Glomerular visceral epithelial cell (primary cell): ENCODE results near the gene PROK1.
A peak's percentile ranks its signal among the peaks of the same experiment; 100 is the strongest.

ENCODE experiments used
- DNase-seq: peaks from one replicate; pipeline ENCODE4 v3.0.0-alpha.2; 2016; ENCODE audit errors: extremely low spot score

Gene PROK1

DNA sequence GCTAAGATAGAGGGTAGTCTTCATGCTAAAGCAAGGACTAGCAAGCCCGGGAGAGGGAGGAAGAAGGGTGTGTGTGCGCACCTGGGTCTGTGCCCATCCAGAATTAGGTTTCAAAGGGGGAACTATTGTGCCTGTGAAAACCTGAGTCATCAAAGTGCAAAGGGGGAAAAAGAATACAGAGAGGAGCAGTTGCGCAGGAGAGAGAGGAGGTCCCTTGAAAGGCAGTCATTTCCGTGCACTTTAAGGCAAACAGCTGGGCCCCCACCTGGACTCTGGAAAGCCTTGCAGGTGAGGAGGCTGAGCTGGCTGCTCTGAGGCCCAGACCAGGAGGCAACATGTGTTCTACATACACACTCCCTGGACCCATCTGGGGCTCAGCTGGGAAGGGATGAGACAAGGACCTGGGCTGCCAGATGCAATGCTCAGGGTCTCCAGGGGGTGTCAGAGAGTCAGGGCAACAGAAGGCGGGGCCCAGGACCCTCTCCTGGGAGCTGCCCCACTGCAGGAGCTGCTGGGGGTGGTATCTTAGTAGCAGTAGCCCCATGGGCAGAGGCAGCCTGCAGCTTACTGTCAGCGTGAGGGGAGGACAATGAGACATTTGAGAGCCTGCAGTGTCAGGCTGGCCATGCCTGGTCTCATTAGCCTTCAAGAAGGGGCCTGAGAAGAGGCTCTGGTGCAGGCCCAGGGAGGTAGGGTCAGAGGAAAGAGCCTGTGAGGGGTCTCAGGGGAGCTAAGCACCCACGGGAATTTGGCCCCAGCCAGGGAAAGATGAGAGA is 14.3 kb downstream of the PROK1 start:
- DNase-seq: no peak

DNA sequence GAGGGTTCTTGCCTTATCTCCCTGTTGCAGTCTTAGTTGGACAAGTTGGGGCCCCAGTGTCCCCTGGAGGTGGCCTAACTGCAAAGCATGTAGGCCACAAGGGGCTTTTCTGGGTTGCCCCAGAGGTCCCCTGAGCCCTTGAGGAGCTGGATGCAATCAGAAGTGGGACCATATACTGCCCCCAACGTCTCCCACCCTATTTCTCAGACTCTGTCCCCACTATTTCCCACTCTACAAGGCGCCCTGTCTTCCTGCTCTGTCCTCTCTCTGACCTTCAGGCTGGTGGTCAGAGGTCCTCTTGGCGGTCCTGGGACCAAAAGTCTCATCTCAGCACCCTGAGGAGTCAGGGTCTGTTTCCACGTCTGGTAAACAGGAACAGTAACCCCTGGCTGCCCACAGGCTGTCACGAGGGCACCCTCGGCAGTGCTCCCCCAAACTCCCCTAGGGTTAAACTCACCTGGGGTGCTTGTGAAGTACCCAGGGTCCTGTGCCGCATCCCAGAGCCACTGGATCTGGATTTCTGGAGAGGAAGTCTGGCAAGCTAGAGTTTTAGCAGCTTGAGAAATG is 14.9 kb downstream of the PROK1 start:
- no peak for DNase-seq

DNA sequence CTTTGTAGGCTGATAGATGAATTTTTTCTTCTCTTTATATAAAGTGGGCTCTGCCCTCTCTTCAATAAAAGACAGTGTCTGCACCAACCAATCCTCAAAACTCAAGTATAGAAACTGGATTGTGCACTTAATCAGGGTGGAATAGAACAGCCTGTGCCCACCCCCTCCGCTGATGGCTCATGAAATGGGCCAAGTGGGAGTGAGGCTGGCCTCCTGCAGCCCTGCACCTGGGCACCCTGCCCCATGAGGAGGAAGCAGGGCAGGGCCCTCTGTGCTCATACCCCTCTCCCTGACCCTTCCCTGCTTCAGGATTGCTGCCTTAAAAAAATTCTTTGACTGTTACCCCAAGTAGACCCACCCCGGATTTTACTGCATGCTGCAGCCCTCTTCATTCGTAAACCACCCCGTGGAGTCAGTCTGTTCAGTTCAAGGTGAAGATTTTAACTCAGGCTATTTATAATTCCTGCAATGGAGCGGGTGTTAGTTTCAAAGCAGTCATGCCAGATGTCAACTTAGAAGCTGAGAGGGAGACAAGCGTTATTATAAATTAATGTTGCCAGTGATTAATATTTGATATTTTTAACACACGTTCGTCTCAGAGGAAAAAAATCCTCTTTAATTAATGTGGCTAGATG is 15.8 kb downstream of the PROK1 start:
- DNase-seq: no peak

DNA sequence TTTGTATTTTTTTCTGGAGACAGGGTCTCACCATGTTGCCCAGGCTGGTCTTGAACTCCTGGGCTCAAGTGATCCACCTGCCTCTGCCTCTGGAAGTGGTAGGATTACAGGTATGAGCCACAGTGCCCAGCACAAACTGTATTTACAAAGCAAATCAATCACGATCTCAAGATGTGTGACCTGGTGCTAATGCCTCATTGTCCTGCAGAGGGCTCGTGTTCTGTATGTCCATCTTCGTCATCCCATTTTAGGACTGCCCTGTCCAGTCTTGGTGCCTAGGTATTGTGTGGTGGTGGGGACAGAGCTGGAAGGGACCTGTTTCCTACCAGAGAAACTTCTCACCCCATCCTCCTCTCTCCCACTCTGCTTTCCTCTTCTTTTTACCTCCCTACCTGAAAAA is 20.2 kb downstream of the PROK1 start:
- no peak for DNase-seq

DNA sequence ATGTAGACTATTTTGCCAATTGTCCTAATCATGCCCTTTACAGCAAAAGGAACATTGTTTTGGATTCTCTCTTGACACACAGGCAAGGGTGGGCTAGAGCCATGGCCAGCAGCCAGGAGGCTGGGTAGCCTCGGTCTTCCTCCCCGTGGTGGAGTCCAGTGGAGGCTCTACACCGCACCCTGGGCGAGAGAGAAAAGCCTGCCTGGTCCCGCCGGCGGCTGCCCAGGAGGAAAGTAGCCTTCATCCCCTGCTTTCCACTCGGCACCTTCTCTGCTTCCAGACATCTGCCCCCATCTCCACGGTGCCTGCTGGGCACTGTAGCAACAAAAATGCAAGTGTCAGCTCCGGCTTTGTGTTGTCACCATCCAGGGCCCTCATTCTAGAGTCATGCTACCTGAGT is 21.6 kb downstream of the PROK1 start:
- DNase-seq: no peak

DNA sequence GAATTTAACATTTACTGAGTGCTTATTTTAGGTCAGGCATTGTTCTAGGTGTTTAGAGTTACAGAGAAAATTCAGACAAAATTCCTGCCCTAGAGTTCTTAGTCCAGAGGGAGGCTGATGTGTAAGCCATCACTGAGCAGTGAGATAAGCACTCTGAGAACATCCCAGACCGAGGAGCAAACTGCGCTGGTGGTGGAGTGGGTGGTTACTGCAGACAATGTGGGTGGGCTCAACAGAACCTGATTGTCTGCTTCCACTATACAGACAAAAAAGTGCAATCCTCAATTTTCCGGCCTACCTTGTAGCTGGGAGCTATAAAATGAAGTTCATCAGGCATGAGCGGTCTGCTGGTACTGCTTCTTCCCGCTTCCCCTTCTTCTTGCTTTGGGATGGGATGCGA is 23.5 kb downstream of the PROK1 start:
- DNase-seq: no peak

DNA sequence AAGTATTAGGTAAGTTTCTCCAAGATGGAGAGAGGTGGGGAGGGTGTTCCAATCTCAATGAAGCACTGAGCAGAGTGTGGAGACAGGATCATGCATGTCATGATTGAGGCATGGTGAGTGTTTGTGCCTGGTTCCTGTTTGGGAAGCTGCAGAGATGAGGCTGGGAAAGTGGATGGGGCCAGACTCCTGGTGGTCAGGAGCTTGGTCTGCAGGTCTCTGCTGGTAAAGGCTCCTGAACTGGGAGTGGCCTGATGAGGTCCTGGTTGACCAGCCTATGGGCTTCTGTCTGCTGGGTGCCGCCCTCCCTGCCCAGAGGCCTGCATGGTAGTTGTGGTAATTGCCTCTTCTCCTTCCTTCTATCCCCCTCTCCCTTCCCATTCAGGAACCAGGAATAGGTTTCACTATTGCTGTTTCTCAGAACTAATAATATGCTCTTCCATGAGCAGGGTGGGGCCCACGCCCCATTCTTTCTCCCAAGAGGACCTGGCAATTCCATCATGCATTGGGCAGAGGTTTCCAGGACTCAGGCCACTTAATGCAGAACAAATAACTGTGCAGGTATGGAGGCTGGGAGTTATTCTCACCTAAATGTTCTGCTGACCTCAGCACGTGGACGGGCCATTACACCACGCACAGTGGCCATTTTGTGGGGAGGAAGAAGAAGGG is 24.5 kb downstream of the PROK1 start:
- DNase-seq: no peak

DNA sequence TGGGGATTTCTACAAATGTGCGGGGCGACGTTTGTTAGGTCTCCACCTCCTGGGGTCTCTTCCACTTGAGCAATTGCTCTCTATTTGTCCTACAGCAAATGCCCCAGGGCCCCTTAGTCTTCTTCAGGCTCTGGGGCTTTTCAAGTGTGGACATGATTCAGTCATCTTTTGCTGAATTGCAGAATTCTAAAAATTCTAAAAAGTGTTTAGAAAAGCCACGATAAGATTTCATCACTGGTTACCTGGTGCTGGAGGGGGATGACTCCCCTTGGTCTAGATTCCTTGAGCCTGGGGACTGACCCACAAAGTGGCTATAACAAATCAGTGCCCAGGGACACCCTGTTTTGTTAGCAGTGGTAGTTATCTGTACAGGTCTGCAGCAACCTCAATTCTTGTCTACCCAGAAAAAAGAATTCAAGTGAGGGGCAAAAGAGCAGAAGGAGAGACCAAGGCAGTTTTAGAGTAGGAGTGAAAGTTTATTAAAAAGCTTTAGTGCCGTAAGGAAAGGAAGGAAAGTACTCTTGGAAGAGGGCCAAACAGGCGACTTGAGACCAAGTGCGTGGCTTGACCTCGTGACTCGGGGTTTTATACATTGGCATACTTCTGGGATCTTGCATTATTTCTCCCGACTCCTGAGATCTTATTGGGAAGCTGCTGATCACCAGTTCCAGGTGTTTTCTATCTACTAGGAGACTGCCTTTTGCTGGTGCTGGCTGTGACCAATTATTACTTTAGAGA is 25.2 kb downstream of the PROK1 start:
- no peak for DNase-seq

DNA sequence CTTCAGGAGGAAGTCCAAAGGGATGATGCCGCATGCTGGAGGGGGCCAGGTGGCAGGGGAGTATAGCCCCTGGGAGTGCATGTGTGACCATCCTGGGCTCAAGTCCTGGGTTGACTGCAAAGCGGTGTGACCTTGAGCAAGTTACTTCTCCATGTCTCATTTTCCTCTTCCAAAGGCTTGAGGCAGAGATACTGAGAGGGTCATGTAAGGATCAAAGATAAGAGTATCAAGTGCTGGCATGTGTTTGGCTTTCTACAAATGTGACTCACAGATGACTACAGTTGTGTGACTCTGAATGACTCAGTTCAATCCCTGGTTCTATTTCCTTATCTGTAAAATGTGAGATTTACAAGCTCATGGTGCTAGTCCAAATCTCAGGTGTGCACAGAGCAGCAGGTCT is 26.1 kb downstream of the PROK1 start:
- peak; percentile 25 for DNase-seq

DNA sequence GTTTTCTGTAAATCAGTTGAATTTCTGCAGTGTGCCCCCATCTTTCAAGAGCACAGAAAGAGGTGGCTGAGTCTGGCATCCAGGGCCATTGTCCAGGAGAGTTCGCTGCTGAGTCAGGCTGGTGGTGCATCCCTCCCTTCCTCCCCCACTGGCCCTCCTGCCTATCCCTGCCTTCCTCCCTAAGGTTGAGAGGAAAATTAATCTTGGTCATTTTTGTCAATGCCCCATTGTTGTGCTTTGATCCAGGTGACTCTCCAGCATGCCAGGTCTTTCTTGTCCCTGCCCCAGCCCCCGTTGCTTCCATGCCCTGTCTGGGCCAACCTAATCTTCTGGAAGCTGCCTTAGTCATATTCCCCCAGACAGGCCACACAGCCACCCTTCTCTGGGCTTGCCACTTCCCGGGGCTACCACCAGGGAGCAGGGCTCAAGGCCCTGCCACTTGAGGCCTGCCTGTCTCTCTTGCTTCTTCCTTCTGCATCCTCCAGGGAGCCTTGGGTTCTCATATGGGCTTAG is 26.6 kb downstream of the PROK1 start:
- DNase-seq: no peak

DNA sequence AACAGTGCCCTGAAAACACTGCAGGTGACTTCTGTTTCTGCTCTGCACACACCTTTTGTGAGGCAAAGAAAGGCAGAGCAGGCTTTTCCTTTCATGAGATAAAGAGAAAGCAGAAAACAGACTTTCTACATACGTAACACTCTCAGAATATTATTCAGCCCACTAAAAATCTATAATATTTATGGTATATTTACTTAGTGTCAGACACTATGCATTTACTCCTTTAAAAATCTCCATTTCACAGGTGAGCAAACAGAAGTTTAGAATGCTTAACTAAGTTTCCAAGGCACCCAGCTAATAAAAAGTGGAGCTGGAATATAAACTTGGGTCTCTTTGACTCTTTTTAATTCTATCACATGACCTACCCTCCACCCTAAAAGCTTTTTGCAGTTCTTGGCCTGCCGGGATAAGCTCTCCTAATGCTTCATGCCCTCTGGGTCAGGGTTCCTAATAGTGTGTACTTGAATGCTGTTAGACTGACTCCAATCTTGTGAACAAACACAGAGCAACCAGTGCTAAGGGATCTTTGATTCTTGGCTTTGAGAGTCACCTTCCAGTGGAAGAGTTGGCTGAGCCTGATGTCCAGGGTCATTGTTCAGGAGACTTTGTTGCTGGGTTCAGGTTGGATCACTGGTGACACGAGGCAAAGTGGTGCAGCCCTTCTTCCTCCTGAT is 27.2 kb downstream of the PROK1 start:
- DNase-seq: no peak

DNA sequence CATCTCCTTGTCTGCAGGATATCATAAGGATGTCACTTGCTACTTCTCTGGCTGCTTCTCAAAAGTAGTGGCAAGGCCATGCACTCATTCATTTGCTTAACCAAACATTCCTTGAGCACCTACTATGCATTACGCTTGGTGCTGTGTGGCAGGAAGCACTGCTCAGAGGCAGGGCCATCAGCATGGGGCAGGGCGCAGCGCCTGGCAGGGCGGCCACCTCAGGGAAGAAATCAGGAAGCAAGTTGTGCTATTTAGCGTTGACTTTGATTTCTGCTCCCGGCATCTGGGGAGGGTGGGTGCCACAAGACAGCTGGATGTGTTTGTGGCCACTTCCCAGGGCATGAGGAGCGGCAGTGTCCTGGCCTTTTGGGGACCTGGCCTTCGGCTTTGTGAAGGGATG is 27.9 kb downstream of the PROK1 start:
- no peak for DNase-seq

DNA sequence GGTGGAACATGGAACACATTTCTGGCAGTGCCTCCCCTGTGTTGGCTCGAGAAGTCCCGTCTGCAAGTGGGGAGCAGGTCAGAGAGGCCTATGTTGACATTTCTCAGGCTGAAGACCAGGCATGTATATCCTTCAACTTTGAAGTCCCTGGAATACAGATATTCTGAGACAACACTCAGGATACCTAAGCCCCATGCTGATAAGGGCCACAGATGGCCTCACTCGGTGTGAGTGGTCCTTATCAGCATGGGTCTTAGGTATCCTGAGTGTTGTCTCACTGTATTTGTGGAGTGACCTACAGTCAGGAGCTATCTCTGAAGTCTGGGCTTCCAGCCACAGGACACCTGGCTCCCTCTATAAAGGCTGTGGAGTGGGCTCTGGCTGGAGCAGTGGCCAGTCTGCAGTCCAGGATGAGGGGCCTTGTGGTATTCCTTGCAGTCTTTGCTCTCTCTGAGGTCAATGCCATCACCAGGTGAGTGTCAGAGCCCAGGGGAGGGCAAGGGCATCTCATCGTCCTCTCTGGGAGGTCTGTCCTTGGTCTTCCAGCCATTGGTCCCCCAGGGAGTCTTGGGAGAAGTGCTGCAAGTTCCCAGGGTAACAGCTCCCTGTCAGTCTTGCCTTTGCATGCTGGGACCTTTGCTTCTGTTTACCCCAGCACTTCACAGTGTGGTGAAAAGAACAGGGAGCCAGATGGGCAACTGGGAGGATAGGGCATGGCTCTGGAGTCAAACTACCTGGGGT is 29.6 kb downstream of the PROK1 start:
- no peak for DNase-seq

DNA sequence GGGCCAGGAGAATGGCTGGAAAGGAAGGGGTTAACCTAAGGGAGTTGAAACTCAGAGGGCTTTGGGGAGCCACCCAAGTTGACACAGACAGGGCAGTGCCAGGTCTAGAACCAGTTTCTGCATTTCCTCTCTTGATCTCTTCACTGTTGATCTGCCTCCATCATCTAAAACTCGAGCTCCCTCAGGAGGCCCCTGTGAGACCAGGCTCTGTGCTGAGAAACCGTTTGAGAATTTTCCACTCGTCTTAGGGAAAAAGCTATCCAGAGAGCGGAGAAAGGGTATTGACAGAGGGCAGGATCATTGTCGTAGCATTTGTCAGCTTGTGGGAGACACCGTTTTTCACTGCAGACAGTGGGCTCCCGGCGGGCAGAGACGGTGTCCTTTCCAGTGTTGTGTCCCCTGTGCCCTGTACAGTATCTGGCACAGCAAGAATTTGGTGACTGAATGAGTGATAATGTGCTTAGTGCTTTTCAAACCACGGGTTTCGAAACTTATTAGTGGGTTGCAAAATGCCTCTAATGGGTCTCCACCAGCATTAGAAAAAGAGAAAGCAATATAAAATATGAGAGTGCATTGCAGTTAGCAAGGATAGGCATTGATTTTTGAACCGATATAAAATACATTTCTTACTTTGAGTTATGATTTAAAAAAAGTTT is 31.1 kb downstream of the PROK1 start:
- DNase-seq: no peak

DNA sequence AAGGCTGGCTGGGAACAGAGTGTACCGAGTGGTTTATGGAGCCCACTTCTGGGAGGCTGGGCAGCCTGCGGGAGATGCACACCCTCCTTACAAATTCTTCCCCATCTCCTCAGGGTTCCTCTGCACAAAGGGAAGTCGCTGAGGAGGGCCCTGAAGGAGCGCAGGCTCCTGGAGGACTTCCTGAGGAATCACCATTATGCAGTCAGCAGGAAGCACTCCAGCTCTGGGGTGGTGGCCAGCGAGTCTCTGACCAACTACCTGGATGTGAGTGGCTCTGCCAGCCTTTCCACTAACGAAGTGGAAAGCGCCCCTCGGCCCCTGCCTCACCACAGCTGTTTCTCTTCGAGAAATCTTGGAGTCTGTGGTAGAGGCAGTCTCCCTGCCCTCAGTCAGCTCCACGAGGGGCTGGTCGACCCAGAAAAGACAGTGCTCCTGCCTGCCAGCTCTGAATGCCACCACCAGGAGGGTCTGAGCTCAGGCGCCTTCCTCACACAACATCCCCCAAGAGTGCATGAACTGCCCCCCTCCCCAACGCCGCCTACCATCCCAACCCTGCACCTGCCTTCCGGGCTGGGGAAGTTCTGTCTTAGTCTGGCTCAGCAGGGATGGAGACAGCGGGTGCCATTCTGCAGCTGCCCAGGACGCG is 31.8 kb downstream of the PROK1 start:
- DNase-seq: no peak

DNA sequence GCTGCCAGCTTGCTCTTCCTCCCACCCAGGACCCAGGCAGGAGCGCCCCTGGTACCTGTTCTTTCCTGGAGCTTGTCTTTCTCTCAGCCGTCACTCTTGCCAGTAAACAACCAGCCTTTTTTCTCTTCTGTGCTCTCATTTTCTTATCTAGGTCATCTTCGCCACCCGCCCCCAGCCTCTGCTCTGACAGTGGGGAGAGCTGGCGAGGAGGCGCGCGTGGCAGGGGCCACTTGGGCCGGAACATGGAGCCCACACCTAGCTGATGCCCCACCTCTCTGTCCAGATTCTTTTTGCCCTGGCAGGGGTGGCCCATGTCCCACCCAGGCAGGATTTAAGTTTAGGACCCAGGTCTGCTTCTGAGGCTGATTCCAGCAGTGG is 32.3 kb downstream of the PROK1 start:
- DNase-seq: no peak

DNA sequence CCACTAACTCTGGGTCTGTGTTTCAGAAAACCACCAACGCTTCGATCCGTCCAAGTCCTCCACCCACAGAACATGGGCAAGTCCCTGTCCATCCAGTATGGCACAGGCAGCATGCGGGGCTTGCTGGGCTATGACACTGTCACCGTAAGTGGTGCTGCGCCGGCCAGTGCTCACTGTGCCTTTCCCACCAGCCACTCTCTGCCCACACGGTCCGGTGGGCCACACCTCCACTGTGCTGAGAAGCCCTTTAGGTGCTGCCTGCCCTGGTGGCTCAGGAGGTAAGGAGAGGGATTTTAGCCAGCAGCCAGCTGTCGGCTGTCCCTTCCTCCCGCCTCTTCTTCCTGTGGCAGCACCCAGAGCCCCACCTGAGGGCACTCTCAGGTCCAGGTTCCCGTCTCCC is 33.9 kb downstream of the PROK1 start:
- no peak for DNase-seq

DNA sequence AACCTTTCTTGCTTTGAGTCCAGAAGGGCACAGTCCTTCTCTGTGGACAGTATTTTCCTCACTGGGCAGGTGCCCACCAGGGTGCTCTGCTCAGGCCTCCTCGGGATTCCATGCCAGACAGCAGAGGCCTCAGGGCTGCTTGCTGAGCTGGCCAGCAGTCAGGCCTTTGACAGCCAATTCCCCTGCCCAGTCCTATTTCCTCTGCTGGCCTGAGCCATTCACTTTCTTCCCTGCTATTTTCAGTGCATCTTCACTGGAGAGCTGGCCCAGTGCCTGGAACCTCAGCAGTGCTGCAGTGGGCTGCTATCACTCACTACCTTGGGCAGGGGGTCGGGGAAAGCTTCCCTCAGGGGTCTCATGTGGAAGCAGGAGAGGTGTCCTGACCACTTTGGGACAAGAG is 34.8 kb downstream of the PROK1 start:
- no peak for DNase-seq

DNA sequence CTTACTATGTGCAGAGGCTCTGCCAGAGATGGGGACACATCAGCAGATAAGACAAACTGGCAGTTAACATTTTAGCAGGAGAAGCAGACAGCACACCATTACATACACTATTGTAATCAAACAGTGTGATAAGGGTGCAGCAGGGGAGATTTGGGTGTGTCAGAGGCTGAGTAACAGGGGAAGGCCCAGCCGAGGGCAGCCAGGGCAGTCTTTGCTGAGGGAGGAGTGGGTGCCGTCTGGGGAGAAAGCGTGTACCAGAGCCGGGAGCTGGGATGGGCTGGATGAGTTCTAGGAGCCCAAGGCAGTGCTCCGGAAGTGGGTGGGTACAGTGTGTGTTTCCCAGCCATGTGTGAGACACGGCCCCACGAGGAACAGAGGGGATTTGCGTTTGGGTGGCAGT is 36.8 kb downstream of the PROK1 start:
- DNase-seq: no peak

DNA sequence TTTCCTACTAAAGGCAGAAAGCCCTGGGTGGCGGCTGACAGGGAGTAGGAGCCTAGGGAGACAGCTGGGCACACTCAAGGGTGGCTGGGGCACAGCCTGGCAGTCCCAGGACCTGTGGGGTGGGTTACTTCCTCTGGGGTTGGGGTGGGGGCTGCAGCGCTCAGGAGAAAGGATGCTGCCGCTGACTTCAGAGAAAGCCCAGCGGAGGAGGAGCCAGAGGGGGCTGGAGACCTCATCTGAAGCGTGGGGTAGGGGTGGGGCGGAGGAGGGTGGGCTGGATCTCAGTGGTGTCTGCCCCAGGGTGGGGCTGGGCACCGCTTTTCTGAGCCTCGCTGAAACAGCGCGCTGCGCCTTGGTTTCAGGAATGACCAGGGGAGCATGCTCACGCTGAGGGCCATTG is 37.2 kb downstream of the PROK1 start:
- no peak for DNase-seq
